Activated CD8-positive, alpha-beta memory T cell treated with anti-CD3 and anti-CD28 coated beads for 36 hours (primary cell): ENCODE data around the gene PYDC2. TPM values are rescaled to one million over a fixed set of nuclear protein-coding genes. Genes with fewer than 3 reads are reported as not detected.
"Not testable (repeated sequence)": the region's sequence is repeated elsewhere in the genome, so short reads cannot be mapped to it uniquely, and the experiment has no call there.

Experiments
- CTCF ChIA-PET: fragments of 350-600 bp; sonication (Branson Sonifier 250); formaldehyde crosslinking; loops from one replicate; lab custom pipeline; 2021; ENCODE audit warnings: antibody characterized with exemption; lab: Charles Lee
- POLR2A ChIA-PET: fragments of 350-600 bp; sonication (Branson Sonifier 250); formaldehyde crosslinking; loops from one replicate; lab custom pipeline; 2021; ENCODE audit warnings: antibody characterized with exemption; lab: Charles Lee
- total RNA-seq, 2 experiments: library from RNA; stranded (reverse); gene quantifications; one replicate each; pipeline ENCODE4 v1.2.3, GENCODE V29; 2021

PYDC2 gene
- total RNA-seq, 2 experiments from 2014 or later: not detected

DNA sequence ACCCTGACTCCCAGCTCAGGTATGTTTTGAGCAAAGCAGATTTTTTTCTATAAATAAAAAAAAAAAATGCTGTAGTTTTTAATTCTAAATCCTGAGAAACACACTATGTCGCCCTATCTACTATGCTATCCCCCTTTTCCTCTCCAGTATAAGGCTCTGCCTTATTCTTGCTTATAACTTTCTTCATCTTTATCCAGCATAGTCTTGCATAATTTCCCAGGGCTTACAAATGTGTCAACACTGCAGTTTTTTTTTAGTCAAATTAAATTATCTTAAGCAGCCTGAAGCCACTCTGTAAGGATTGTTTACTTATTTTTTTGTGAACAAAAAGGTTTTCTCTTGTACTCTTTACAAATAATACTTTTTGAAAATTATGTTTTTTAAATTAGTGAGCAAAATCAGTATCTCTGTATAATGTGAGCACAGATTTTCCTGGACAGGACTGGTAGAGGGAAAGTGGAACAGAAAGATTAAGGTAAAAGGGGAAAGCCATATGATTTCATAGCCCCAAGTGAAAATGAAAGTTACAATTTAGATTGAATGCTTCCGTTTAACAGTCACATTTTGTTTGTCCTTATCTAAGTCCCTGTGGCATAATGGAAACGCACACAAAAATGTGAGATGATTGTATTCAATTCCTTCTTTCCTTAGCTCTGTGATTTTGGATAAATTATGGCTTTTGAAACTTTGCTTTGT, 5.6 kb upstream of the PYDC2 start:
- POLR2A ChIA-PET: no interaction called here
- CTCF ChIA-PET: no interaction called here

GRCh38 chr3:191460360-191460759, 603 bp upstream of the PYDC2 start:
- ChIA-PET POLR2A (no interaction called here), CTCF (no interaction called here)

GRCh38 chr3:191470080-191470479, 9.1 kb downstream of the PYDC2 start:
- CTCF ChIA-PET: no interaction called here

DNA sequence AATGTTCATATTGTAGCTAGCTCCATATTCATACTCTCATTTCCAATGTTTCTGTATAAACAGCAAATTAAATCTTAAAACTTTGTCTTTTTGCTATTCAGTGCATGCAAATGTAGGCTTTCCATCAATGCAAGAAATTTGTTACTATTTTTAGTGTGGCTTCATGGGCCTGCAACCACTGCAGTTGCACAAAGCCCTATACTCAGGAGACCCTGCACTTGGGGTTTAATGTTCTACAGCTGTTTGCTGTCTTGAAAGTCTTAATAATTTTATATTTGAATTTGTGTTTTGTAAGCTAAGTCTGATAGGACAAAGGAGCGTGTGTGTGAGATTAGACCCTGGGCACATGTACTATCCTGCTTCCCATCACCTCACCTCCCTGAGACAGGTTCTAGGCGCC, 9.6 kb downstream of the PYDC2 start:
- ChIA-PET CTCF (no interaction called here), POLR2A (no interaction called here)

More at GRCh38 chr3:191470080-191470479, 9.1 kb downstream of the PYDC2 start:
- POLR2A ChIA-PET: no interaction called here

DNA sequence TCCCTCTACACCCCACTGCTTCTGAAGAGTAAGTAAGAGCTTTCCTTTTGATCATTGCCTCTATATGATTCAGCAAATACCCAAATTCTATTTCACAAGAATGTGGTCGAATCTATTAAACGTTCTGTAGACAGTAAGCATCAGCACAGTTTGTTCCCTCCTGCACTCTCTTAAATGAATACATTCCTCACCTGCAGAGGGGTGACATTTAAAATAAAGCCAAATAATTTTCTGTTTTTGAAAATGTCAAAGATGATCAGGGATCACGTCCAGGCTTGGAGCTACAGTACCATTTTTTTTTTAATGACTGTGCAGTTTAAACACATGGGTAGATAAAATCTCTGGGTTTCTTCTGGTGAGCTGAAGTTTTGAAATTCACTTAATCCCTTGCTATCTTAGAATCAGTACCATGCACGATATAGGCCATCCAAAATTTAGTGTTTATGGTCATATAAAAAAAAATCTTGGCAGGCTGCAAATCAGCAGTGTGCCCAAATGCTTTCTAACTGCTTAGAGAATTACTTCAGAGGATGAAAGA, 12.8 kb downstream of the PYDC2 start:
- ChIA-PET CTCF (no interaction called here), POLR2A (no interaction called here)

- POLR2A ChIA-PET: no interaction called here
Observed at GRCh38 chr3:191476066-191476772, 15.3 kb downstream of the PYDC2 start.

DNA sequence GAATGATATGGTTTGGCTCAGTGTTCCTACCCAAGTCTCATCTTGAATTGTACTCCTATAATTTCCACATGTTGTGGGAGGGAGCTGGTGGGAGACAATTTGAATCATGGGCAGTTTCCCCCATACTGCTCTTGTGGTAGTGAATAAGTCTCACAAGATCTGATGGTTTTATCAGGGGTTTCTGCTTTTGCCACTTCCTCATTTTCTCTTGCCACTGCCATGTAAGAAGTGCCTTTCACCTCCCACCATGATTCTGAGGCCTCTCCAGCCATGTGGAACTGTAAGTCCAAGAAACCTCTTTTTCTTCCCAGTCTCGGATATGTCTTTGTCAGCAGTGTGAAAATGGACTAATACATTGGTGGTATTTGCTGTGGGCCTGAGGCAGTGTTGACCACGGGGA, 23.0 kb downstream of the PYDC2 start:
- CTCF ChIA-PET, POLR2A ChIA-PET: not testable (repeated sequence)

More at GRCh38 chr3:191476066-191476772, 15.3 kb downstream of the PYDC2 start:
- CTCF ChIA-PET: no interaction called here

DNA sequence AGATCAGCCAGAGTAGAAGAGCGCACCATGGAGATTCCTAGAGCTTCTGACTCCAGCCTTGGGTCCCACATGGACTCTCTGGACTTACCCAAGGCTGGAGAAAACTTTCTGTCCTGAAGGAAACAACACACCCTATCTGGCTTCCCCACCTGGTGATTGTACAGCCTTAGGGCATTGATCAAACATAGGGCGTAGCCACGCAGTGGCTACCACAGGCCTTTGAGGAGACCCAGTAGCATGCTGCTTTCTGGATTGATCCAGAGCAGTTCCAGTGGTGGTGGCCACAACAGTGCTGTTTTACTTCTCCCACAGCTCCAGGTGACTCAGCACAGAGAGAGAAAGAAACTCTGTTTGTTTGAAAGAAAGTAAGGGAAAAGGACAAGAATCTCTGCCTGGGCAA, 23.5 kb downstream of the PYDC2 start:
- POLR2A ChIA-PET: no interaction called here
- CTCF ChIA-PET: no interaction called here

DNA sequence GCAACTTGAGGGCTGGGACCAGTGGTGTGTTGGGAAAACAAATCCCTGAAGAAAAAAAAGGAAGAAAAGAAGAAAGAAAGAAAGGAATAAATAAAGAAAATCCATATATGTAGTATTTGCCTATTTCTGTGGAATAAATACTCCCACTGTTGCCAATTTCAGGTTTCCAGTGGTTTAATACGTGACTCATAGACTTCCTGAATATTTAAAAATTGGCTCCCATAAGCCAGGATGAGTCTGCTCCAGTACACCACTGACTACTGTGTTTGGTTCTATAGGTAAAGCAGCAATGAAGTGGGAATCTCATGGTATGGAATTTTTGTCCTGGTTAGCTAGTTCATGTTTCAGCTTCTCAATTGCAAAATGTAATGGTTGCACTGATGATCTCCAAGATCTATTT, 31.6 kb downstream of the PYDC2 start:
- POLR2A ChIA-PET: no interaction called here
- CTCF ChIA-PET: no interaction called here

GRCh38 chr3:191493336-191493735, 32.4 kb downstream of the PYDC2 start:
- ChIA-PET POLR2A (no interaction called here), CTCF (no interaction called here)

DNA sequence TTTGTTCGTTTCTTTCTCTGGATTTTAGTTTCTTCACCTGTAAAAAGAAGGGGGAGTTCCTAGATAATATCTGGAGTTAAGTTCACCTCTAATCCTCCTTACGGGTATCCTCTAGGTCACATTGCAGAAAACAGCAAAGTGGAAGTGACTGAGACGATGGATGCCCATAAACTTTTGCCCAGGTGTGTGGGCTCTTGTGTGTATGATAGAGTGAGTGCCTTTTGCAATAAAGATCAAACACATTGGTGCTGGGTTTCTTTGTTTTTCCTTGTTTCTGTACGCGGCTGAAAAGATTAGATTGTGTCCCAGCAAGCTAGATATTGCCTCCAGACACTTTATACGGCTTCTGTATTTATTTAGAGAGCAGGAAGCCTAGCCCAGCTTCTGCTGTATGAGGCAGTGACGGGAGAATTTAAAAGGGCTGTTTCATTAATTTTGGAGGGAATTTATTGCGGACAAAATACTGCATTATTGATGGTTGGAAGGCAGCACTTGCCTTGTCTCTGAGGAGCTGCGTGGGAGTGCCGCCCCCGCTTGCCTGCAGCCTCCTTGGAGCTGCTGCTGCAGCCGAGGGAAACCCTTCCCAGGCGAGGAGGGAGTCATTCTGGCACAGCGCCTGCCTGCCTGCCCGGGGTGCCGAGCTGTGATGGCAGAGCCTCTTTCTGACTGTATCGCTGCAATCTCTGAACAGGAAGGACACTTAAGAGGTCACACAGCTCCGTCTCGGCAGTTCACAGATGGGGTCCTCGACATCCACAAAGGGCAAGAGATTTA, 38.5 kb downstream of the PYDC2 start:
- CTCF ChIA-PET: no interaction called here
- POLR2A ChIA-PET: no interaction called here

DNA sequence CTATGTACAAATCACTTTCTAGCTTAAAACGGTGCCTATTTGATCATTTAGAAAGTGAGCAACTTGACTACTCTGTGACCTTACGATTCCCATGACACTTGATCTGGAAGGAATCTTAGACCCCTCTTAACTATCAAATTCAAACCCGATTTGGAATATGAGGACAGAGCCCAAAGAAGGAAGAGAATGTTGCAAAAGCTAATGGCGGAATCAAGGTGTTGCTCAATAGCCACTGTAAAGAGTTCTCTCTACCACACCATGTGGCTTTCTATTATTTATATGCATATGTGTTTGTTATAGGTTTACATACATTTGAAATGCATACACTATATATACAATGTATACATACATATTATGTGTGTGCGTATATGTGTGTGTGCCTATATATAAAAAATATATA, 39.9 kb downstream of the PYDC2 start:
- POLR2A ChIA-PET: no interaction called here
- CTCF ChIA-PET: no interaction called here

GRCh38 chr3:191502583-191502982, 41.6 kb downstream of the PYDC2 start:
- CTCF ChIA-PET: no interaction called here
- POLR2A ChIA-PET: no interaction called here

DNA sequence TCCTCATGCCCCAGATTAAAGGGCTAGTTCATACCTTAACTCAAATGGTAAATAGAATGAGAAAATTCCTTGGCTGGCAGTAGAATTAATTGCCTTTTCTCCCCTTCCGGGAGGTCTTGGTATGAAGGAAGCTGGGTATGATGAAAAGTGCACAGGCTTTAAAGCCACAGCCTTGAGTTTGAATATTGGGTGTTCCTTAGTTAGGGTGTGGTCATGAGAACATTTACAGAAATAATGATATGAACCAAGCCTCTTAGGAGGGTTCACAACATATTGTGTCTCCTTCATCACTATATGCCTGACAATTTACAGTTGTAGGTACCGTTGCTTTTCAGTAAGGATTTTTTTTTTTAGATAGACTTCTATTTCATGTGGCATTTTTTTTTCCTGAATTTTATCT, 48.1 kb downstream of the PYDC2 start:
- CTCF ChIA-PET: no interaction called here
- POLR2A ChIA-PET: no interaction called here

Other genes starting within 250 kb of the PYDC2 start
- 10 to 100 TPM; 15.6 to 16.4 TPM for gene CCDC50, start 131.8 kb upstream of the PYDC2 start, total RNA-seq
- gene UTS2B, start 130.6 kb upstream of the PYDC2 start, total RNA-seq: not detected